RWPE2 (cell line): ENCODE measurements around the gene SLC35E2B.
"Not testable (repeated sequence)": the region's sequence is repeated elsewhere in the genome, so short reads cannot be mapped to it uniquely, and the experiment has no call there.

ENCODE experiments used
- ATAC-seq: fragments of 200-7000 bp; cut with Tn5 transposase; 3 replicates; pipeline ENCODE4 v1.9.1; 2021; ENCODE audit warnings: low read depth
- DNase-seq: peaks from one replicate; pipeline ENCODE4 v3.0.0-alpha.2; 2020; ENCODE audit warnings: low spot score
- H3K27ac ChIP-seq: fragments of 450-650 bp; 2 replicates; pipeline ENCODE4 v1.5.1; 2017; ENCODE audit warnings: mild to moderate bottlenecking; ENCODE audit not compliant: poor library complexity, severe bottlenecking
- H3K27me3 ChIP-seq: fragments of 250-450 bp; sonication (Bioruptor Pico); 2 replicates; pipeline ENCODE4 v1.5.1; 2021; ENCODE audit warnings: mild to moderate bottlenecking, moderate library complexity; ENCODE audit not compliant: insufficient read depth, poor library complexity, severe bottlenecking
- H3K36me3 ChIP-seq: fragments of 250-450 bp; sonication (Bioruptor Pico); 2 replicates; pipeline ENCODE4 v1.5.1; 2020; ENCODE audit warnings: low read depth, mild to moderate bottlenecking, moderate library complexity
- H3K4me1 ChIP-seq: fragments of 250-450 bp; sonication (Bioruptor Pico); 2 replicates; pipeline ENCODE4 v1.5.1; 2021; ENCODE audit warnings: mild to moderate bottlenecking, moderate library complexity; ENCODE audit not compliant: insufficient read depth, poor library complexity, severe bottlenecking
- H3K4me3 ChIP-seq: fragments of 250-450 bp; sonication (Bioruptor Pico); 2 replicates; pipeline ENCODE4 v1.5.1; 2021; ENCODE audit warnings: mild to moderate bottlenecking, moderate library complexity; ENCODE audit not compliant: severe bottlenecking
- H3K9me3 ChIP-seq: fragments of 250-450 bp; sonication (Bioruptor Pico); 2 replicates; pipeline ENCODE4 v1.5.1; 2021; ENCODE audit warnings: mild to moderate bottlenecking, moderate library complexity; ENCODE audit not compliant: severe bottlenecking
- TF ChIP-seq, protein P1 (sequence below): fragments of 450-650 bp; IDR thresholded peaks from one replicate; pipeline ENCODE4 v1.5.1; 2017; ENCODE audit warnings: mild to moderate bottlenecking, moderate library complexity; ENCODE audit not compliant: poor library complexity, severe bottlenecking

SLC35E2B gene

GRCh38 chr1:1666526-1666925 lies 26.1 kb downstream of the SLC35E2B start:
- DNase-seq (no peak), ATAC-seq (no peak)
- TF ChIP-seq, protein P1, sequence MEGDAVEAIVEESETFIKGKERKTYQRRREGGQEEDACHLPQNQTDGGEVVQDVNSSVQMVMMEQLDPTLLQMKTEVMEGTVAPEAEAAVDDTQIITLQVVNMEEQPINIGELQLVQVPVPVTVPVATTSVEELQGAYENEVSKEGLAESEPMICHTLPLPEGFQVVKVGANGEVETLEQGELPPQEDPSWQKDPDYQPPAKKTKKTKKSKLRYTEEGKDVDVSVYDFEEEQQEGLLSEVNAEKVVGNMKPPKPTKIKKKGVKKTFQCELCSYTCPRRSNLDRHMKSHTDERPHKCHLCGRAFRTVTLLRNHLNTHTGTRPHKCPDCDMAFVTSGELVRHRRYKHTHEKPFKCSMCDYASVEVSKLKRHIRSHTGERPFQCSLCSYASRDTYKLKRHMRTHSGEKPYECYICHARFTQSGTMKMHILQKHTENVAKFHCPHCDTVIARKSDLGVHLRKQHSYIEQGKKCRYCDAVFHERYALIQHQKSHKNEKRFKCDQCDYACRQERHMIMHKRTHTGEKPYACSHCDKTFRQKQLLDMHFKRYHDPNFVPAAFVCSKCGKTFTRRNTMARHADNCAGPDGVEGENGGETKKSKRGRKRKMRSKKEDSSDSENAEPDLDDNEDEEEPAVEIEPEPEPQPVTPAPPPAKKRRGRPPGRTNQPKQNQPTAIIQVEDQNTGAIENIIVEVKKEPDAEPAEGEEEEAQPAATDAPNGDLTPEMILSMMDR: no peak
- H3K4me1 ChIP-seq: no peaks in the 10 kb centered on the region
- H3K36me3 ChIP-seq: peaks cover 14% of the 10 kb centered on the region
- no peak overlapping the region for H3K27ac ChIP-seq
- H3K27me3 ChIP-seq: no peaks in the 10 kb centered on the region
- no peaks in the 10 kb centered on the region for H3K9me3 ChIP-seq
- H3K4me3 ChIP-seq: no peak overlapping the region

DNA sequence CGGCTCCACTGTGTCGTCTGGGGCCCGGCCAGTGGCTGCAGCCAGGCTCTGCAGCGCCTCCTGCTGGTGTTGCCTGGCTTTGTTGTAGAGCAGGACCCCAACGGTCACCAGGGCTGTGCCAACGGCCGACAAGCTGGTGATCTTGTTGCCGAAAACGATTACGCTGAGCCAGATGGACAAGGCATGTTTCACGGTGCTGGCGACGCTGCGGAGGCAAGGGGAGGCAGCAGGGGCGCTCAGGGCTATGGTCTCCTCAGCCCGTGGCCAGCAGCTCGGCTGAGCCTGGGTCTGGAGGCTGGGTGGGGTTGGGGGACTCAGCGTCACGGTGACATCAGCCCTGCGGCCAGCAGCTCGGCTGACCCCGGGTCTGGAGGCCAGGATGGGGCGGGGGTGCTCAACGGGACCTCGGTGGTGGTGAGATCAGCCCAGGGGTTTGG lies 26.8 kb downstream of the SLC35E2B start:
- no peaks in the 10 kb centered on the region for H3K9me3 ChIP-seq
- H3K4me1 ChIP-seq: no peaks in the 10 kb centered on the region
- H3K27me3 ChIP-seq: no peaks in the 10 kb centered on the region
- no peak for DNase-seq
- H3K27ac ChIP-seq: no peak overlapping the region
- ATAC-seq: no peak
- TF ChIP-seq, protein P1: peak; percentile 9
- no peak overlapping the region for H3K4me3 ChIP-seq
- peaks cover 14% of the 10 kb centered on the region for H3K36me3 ChIP-seq

GRCh38 chr1:1664941-1665814 lies 27.4 kb downstream of the SLC35E2B start:
- no peak overlapping the region for H3K4me3 ChIP-seq
- peaks cover 14% of the 10 kb centered on the region for H3K36me3 ChIP-seq
- peak; percentile 17; the same call in 1 of the 3 replicates for ATAC-seq

DNA sequence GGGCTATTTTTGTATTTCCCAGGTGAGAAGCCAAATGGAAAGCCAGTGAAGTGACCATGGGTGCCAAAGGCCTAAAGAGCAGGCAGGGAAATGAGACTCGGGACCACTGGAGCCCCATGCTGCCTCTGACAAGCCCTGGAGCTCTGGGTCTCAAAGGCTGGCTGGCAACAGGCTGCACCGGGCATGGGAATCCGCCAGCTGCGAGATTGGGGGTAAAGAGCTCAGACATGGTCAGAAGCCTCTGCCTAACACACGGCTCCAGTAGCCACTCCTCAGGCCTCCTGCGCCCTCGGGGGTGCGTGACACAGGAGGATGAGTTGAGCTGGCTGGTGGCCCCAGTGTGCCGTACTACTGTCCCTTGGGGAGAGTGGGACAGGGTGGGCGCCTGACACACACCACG lies 28.3 kb downstream of the SLC35E2B start:
- H3K4me3 ChIP-seq, H3K9me3 ChIP-seq, DNase-seq, H3K27me3 ChIP-seq, H3K4me1 ChIP-seq, ATAC-seq, H3K27ac ChIP-seq: not testable (repeated sequence)
- H3K36me3 ChIP-seq: peaks cover 14% of the 10 kb centered on the region

More at GRCh38 chr1:1664941-1665814, 27.4 kb downstream of the SLC35E2B start:
- TF ChIP-seq, protein P1: no peak
- no peaks in the 10 kb centered on the region for H3K27me3 ChIP-seq
- H3K27ac ChIP-seq: no peak overlapping the region
- no peaks in the 10 kb centered on the region for H3K4me1 ChIP-seq
- H3K9me3 ChIP-seq: no peaks in the 10 kb centered on the region
- DNase-seq: no peak

DNA sequence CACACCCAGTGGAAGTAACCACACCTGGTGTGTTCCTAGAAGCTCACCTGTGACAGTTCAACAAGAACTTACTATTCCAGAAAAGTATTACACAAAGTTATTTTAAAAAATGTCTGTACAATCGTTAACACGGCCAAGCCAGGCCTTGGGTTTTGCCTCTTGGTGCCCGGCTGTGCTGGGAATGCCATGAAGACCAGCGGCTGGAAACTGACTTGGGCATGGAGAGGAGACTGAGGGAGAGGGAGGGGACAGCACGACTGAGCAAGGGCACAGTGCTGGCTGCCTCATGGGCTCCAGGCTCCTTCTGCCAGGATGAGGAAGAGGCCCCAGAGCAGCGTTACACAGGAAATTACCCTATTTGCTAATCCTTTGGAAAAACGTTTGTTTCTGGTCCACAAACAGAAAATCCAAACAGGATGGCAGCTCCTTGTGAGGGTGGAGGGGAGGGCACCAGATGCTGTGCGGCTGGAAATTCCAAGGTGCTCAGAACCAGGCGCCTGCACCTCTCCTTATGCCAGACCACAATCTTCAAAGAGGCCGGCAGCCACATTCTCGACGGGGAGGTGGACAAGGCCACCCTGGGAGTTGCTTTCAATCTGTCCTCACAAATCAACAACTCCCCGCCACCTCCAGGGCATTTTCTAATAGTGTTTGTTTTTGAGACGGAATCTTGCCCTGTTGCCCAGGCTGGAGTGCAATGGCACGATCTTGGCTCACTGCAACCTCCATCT lies 29.6 kb downstream of the SLC35E2B start:
- not testable (repeated sequence) for ATAC-seq, H3K9me3 ChIP-seq, DNase-seq, H3K27ac ChIP-seq, H3K4me3 ChIP-seq, H3K4me1 ChIP-seq, H3K27me3 ChIP-seq
- peaks cover 14% of the 10 kb centered on the region for H3K36me3 ChIP-seq

GRCh38 chr1:1662392-1662791 lies 30.2 kb downstream of the SLC35E2B start:
- H3K36me3 ChIP-seq: peaks cover 14% of the 10 kb centered on the region
- H3K4me1 ChIP-seq, H3K4me3 ChIP-seq, H3K27me3 ChIP-seq, H3K27ac ChIP-seq, H3K9me3 ChIP-seq, DNase-seq, ATAC-seq: not testable (repeated sequence)
